GM18951 (cell line): ENCODE measurements around the gene PARP16.
"Not testable (repeated sequence)": the region's sequence is repeated elsewhere in the genome, so short reads cannot be mapped to it uniquely, and the experiment has no call there.

Experiments
- POLR2A ChIP-seq: IDR thresholded peaks from 4 replicates; pipeline ENCODE4 v1.6.1; 2011; ENCODE audit warnings: mild to moderate bottlenecking; ENCODE audit not compliant: insufficient read length, insufficient read depth; ENCODE audit errors: extremely low read depth
- in situ Hi-C: fragments of 300-500 bp; cut with MboI; formaldehyde crosslinking; loops from one replicate; pipeline ENCODE4 v1.12.0; 2022; ENCODE audit warnings: low sequenced_read_pairs, mixed read lengths, inconsistent platforms; ENCODE audit not compliant: unreplicated experiment

PARP16 gene

DNA sequence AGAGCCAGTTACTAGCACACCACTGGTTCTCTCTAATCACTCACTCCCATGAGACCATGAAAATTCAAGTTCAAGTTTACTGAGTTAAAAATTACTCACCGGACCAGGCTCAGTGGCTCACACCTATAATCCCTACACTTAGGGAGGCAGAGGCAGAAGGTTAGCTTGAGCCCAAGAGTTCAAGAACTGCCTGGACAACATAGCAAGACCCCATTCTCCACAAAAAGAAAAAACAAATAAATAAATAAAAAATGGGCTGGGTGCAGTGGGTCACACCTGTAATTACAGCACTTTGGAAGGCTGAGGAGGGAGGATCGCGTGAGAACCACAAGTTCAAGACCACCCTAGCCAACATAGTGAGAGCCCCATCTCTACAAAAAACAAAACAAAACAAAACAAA is 54.2 kb downstream of the PARP16 start:
- no peak for TF ChIP-seq POLR2A
- in situ Hi-C loops, result no loop called here

DNA sequence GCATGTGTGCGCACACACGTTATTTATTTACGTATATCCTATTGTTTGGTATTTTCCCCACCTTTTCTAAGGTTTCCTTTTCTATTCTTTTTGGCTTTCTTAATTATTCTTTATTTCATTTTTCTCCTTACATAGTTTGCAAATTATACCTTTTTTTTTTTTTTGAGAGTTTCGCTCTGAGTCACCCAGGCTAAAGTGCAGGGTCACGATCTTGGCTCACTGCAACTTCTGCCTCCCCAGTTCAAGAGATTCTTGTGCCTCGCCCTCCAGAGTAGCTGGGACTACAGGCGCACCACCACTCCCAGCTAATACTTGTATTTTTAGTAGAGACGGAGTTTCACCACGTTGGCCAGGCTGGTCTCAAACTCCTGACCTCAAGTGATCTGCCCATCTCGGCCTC is 55.4 kb downstream of the PARP16 start:
- no peak for TF ChIP-seq POLR2A
- in situ Hi-C loops, result no loop called here

DNA sequence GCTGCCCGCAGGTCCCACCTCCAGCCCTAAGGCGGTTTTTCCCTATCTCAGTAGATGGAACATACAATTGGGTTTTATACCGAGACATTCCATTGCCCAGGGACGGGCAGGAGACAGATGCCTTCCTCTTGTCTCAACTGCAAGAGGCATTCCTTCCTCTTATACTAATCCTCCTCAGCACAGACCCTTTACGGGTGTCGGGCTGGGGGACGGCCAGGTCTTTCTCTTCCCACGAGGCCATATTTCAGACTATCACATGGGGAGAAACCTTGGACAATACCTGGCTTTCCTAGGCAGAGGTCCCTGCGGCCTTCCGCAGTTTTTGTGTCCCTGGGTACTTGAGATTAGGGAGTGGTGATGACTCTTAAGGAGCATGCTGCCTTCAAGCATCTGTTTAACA is 59.8 kb downstream of the PARP16 start:
- in situ Hi-C loops, result not testable (repeated sequence)

DNA sequence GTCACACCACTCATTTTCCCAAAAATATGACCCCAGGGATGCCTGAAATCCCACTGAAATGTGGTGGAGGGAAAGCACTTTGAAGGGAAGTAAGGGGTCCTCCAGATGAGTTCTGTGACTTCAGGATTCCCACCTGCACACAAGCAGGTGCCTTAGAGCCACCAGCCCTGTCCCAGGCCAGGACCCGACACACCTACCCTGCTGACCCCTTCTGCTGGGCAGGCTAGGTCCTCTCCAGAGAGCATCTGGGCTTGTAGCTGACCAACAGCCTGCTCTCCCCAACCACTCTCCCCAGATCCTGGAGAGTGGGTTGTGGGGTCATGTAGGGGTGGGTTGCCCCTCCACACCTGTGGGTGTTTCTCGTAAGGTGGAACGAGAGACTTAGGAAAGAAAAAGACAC is 60.5 kb downstream of the PARP16 start:
- in situ Hi-C loops, result no loop called here
- no peak for TF ChIP-seq POLR2A

DNA sequence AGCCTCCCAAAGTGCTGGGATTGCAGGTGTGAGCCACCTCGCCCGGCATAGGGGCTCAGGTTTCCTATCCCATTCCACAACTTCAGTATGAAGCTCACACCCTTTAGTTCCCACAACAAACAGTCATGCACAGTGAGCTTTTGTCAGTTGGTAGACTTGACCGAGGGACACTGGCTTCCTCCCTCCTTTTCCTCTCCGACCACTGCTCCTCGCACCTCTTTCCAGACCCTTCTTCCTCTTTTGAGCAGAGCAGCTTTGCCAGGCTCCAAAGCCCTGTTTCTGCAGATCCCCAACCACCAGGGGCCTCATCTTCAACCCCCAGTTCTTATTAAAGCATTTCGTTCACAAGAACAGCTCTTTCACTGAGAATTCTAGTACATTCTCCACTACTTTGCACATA is 62.7 kb downstream of the PARP16 start:
- in situ Hi-C loops, result no loop called here
- no peak for TF ChIP-seq POLR2A

DNA sequence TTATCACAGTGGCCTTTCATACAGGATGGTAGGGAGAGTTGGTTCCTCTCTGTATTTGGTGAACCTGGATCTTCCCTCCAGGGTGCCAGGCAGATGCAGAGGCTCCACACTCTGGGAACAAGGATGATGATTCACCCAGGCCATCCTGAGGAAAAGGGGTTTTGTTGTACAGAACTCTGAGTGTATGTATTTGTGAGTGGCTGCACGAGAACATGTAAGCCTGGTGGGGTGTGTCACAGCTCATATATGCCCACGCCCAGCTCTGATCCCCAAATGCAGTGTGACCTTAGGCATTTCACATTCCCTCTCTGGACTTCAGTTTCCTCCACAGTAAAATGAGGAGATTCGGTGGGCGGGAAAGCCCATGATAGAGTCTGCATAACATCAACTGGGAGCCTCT is 63.8 kb downstream of the PARP16 start:
- in situ Hi-C loops, result no loop called here
- no peak for TF ChIP-seq POLR2A

DNA sequence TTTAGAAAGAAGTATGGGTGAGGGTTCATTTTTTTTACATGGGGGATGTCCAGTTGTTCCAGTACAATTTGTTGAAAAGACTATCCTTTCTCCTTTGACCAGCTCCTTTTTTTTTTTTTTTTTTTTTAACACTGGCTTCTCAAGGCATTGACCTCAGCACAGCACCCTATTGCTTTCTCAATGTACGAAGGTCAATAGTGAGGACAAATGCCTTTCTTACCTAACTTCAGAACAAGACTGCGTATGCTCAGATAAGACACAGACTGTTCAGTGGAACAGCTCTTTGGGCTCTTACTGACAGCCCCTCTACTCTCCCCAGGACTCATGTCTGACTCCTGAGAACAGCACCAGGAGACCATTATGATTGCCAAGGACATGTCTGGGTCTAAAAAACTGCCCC is 65.0 kb downstream of the PARP16 start:
- in situ Hi-C loops, result no loop called here
- no peak for TF ChIP-seq POLR2A

DNA sequence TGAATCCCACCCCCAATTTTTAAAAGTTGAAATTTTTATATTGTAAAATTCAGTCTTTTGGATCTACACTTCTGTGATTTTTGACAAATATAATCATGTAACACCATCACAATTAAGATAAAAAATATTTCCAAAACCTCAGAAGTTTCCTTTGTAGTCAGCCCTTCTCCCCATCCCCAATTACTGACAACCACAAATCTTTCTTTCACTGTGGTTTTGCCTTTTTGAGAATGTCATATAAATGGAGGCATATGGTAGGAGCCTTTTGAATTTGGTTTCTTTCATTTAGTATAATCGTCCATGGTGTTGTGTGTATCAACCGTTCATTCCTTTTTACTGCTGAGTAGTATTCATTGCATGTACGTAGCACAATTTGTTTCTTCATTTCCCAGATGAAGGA is 67.5 kb downstream of the PARP16 start:
- in situ Hi-C loops, result no loop called here
- no peak for TF ChIP-seq POLR2A

DNA sequence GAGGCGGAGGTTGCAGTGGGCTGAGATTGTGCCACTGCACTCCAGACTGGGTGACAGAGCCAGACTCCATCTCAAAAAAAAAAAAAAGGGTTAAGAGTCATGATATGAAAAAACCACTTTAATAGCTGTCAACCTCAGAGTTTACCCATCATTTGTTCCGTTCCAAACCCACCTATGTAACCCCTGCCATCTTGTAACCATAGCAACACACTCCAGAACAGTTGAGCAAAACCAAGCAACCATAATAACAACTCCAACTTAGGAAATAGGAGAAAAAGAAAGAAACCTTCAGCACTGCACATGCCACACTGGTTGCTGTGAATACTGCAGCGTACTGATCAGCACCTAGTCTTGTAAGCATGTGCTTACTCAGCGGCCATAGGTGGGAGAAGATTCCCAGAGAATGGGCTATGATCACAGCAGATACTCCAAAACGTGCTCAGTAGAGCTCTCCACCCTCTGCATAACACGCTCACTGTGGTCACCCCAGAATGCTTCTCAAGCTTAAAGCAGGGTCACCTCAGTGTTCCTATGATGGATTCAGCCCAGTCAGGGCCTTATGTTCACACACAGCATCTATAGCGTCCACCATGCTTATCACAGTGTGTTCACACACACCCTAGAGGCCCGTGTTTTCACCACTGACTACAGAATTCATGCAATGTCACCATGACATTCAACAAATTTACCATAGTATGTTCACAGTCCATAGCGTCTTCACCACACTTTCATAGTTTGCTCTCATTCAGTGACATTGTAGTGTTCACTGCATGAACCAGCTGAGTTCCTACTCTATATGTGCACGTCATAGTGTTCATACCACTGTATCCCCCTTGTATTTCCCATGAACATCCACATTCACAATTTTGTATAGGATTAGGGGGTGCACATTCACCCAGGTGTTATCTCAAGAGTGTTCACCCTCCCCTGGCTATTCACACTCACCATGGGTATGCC is 68.9 kb downstream of the PARP16 start:
- no peak for TF ChIP-seq POLR2A
- in situ Hi-C loops, result no loop called here

DNA sequence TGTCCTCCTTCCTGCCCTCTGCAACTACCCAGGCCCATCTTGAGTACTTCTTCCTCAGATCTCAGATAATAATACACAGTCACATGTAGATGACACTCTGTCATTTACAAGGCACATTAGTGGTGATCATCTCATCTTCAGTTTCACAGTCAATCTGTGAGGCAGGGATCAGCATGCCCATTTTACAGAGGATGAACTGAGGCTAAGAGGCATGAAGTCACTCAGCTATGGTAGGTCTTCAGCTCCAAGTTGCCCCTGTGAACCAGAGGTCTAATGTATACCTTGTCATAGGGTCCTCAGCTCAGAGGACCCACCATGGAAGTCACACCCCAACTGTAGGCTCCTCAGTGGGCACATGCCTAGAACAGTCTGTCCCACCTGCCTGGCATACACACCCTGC is 71.2 kb downstream of the PARP16 start:
- in situ Hi-C loops, result no loop called here

DNA sequence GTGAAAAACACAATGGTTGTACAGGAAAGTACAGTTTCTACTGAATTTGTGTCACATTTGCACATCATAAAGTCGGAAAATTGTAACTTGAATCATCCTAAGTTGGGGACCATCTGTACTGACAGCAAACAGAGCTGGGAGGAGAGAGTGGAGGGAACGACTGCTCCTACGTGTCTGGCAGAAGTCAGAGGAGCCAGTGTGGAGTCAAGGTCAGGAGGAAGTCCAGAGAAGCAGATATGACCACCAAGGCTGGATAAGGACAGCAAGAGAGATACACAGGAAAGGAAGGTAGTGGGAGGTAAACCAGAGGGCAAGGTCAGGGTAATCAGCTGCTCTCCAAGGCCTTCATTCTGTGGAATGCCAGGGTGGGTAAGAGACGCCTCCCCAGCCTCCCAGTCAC is 72.7 kb downstream of the PARP16 start:
- in situ Hi-C loops, result no loop called here
- TF ChIP-seq POLR2A, result no peak

More for the DNA sequence above, 71.2 kb downstream of the PARP16 start:
- TF ChIP-seq POLR2A, result no peak

DNA sequence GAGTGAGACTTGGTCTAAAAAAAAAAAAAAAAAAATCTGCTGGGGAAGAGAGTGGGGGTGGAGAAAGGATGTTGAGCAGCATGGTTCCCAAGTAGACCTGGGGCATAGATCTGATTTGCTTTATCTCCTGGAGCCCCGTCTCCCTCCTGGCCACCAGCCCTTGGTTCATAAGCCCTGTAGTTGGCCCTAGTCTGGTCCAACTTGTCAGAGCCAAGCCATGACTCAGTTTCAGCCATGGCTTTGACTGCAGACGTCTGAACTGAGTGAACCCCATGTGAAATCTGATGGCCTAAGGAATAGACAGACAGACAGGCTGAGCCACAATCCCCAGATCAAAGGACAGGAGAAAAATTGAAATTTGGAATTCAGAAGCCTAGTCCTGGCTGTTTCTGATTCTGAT is 73.4 kb downstream of the PARP16 start:
- no peak for TF ChIP-seq POLR2A
- in situ Hi-C loops, result no loop called here

DNA sequence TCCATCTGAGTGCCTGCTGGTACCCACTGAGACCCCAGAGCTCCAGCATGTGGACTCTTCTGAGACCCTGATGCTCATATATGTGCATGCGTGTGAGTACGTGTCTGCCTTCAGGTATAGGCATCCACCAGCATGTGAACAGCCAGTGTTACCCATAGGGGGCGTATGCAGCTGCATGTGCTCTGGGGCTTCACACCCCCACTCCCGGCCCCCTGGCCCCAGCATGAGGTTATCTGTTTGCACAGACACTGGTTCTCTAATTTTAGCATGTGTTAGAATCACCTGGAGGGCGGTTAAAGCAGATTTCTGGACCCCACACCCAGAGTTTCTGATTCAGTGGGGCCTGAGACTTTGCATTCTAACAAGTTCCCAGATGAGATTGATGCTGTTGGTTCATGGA is 74.6 kb downstream of the PARP16 start:
- no peak for TF ChIP-seq POLR2A
- in situ Hi-C loops, result no loop called here

DNA sequence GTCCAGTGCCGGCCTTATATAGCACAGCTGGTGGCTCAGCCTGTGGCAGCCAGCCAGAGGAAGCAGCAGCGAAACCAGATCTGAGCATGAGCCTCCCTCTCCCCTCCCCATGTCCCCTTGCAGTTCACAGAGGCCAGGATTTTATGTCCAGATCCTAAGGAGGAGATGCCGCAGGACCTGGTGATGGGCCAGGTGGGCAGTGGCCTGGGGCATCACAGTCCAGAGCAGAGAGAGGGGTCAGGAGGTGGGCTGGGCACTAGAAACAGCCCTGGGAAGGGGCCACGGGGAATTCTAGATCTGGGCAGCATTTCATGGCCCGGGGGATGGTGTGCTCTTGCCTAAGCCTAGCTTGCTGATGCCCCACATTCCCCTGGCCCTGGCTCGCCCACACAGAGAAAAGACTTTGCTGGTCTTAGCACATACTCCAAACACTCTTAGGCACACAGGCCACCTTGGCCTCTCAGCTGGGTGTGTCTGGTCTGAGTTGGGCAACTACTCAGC is 75.2 kb downstream of the PARP16 start:
- in situ Hi-C loops, result no loop called here
- no peak for TF ChIP-seq POLR2A
